Endodermal cell (in vitro differentiated cells): Measurements from ENCODE around the gene LDLRAD4. TPM values are rescaled to one million over a fixed set of nuclear protein-coding genes. Genes with fewer than 3 reads are reported as not detected.

Source experiments
- DNase-seq: peaks from one replicate; pipeline ENCODE4 v3.0.0-alpha.2; 2017
- H3K27ac ChIP-seq: 2 replicates; pipeline ENCODE4 v1.5.1; 2013; ENCODE audit warnings: mild to moderate bottlenecking, low read depth, low read length, moderate library complexity
- H3K27me3 ChIP-seq: 2 replicates; pipeline ENCODE4 v1.6.1; 2013; ENCODE audit warnings: mild to moderate bottlenecking, low read length, moderate library complexity; ENCODE audit not compliant: insufficient read depth, control insufficient read depth, poor library complexity, severe bottlenecking
- H3K36me3 ChIP-seq: 2 replicates; pipeline ENCODE4 v1.7.0; 2013; ENCODE audit warnings: mild to moderate bottlenecking, low read length, moderate library complexity; ENCODE audit not compliant: control insufficient read depth, insufficient read depth
- H3K4me1 ChIP-seq: one replicate; pipeline ENCODE4 v1.7.0; 2013; ENCODE audit warnings: low read length; ENCODE audit not compliant: control insufficient read depth, insufficient read depth
- H3K4me3 ChIP-seq: 2 replicates; pipeline ENCODE4 v1.5.1; 2013; ENCODE audit warnings: mild to moderate bottlenecking, low read length, moderate library complexity
- H3K9ac ChIP-seq: 2 replicates; pipeline ENCODE4 v1.6.1; 2013; ENCODE audit warnings: mild to moderate bottlenecking, low read length, moderate library complexity; ENCODE audit not compliant: poor library complexity, severe bottlenecking; ENCODE audit errors: extremely low read depth
- H3K9me3 ChIP-seq: 2 replicates; pipeline ENCODE4 v1.6.1; 2013; ENCODE audit warnings: mild to moderate bottlenecking, low read length, moderate library complexity; ENCODE audit not compliant: control insufficient read depth
- H3K27ac Mint-ChIP-seq: 2 replicates; pipeline ENCODE4 v1.8.0; 2020; ENCODE audit warnings: mixed read lengths
- H3K27me3 Mint-ChIP-seq: 2 replicates; pipeline ENCODE4 v1.8.0; 2021; ENCODE audit warnings: mild to moderate bottlenecking, mixed read lengths; ENCODE audit not compliant: insufficient read depth
- H3K36me3 Mint-ChIP-seq: 2 replicates; pipeline ENCODE4 v1.8.0; 2020; ENCODE audit warnings: low read depth, mixed read lengths
- H3K4me1 Mint-ChIP-seq: 2 replicates; pipeline ENCODE4 v1.8.0; 2020; ENCODE audit warnings: mixed read lengths
- H3K4me3 Mint-ChIP-seq: 2 replicates; pipeline ENCODE4 v1.8.0; 2020; ENCODE audit warnings: mild to moderate bottlenecking, moderate library complexity, mixed read lengths
- H3K9me3 Mint-ChIP-seq: 2 replicates; pipeline ENCODE4 v1.8.0; 2020; ENCODE audit warnings: mild to moderate bottlenecking, mixed read lengths
- CTCF ChIP-seq: fragments of 200-600 bp; sonication (generic); conservative IDR thresholded peaks from 2 replicates; pipeline ENCODE4 v1.5.0; 2021; ENCODE audit warnings: antibody characterized with exemption, mild to moderate bottlenecking
- WGBS, 2 experiments: methylation state at CpG; one replicate each; pipeline versions ENCODE4 v1.1.5 to v1.1.7; 2013; ENCODE audit warnings: missing lambda C conversion rate in 2 of 2, mixed read lengths in 1 of 2; ENCODE audit not compliant: insufficient coverage in 1 of 2, insufficient read length in 1 of 2; 5-methylcytosine and 5-hydroxymethylcytosine counted together
- total RNA-seq, 2 donors: library from RNA; stranded (reverse); fragmentation: NEBNext Ultra II Directional in 1 of 2; extraction: Animal tissue kit (Norgen Biotek cat#: 25700) in 1 of 2; gene quantifications; 2 replicates in 1 of 2; 3 replicates in 1 of 2; pipeline ENCODE4 v1.2.1, GENCODE V29; 2021

Gene LDLRAD4
- total RNA-seq, 2 donors from 2014 or later = 14.9 to 15.1 TPM

- peaks cover 34% of the 10 kb centered on the region for H3K4me1 Mint-ChIP-seq
Observed at GRCh38 chr18:13289481-13290205, 71.1 kb downstream of the LDLRAD4 start.

GRCh38 chr18:13290856-13291271 is 72.3 kb downstream of the LDLRAD4 start:
- H3K27me3 ChIP-seq = no peaks in the 10 kb centered on the region
- H3K9me3 Mint-ChIP-seq = no peaks in the 10 kb centered on the region

More at GRCh38 chr18:13289481-13290205, 71.1 kb downstream of the LDLRAD4 start:
- Histone ChIP-seq H3K4me1 (peaks cover 5% of the 10 kb centered on the region), H3K27ac (no peak overlapping the region), H3K9me3 (no peaks in the 10 kb centered on the region), H3K9ac (no peak overlapping the region), H3K27me3 (no peaks in the 10 kb centered on the region), H3K36me3 (no peaks in the 10 kb centered on the region), H3K4me3 (no peak overlapping the region)
- H3K9me3 Mint-ChIP-seq = no peaks in the 10 kb centered on the region
- no peaks in the 10 kb centered on the region for H3K36me3 Mint-ChIP-seq
- H3K27me3 Mint-ChIP-seq = no peaks in the 10 kb centered on the region
- no peak overlapping the region for H3K27ac Mint-ChIP-seq
- DNase-seq = no peak
- TF ChIP-seq CTCF = no peak
- H3K4me3 Mint-ChIP-seq = no peak overlapping the region
- WGBS, 2 experiments = 89 to 90% methylated on average over 6 to 8 of the region's 8 CpGs

GRCh38 chr18:13291299-13291698 is 72.7 kb downstream of the LDLRAD4 start:
- WGBS, 2 experiments = 93 to 100% methylated on average over 6 to 8 of the region's 8 CpGs

More at GRCh38 chr18:13290856-13291271, 72.3 kb downstream of the LDLRAD4 start:
- WGBS, 2 experiments = 90 to 100% methylated on average over 2 to 7 of the region's 7 CpGs
- H3K27ac ChIP-seq = no peak overlapping the region
- H3K27ac Mint-ChIP-seq = no peak overlapping the region
- peaks cover 29% of the 10 kb centered on the region for H3K4me1 Mint-ChIP-seq
- no peaks in the 10 kb centered on the region for H3K36me3 Mint-ChIP-seq
- H3K36me3 ChIP-seq = no peaks in the 10 kb centered on the region
- no peaks in the 10 kb centered on the region for H3K9me3 ChIP-seq
- H3K4me1 ChIP-seq = peaks cover 5% of the 10 kb centered on the region
- H3K4me3 Mint-ChIP-seq = no peak overlapping the region
- no peak for DNase-seq
- TF ChIP-seq CTCF = no peak
- H3K4me3 ChIP-seq = no peak overlapping the region
- no peaks in the 10 kb centered on the region for H3K27me3 Mint-ChIP-seq
- no peak overlapping the region for H3K9ac ChIP-seq

More at GRCh38 chr18:13291299-13291698, 72.7 kb downstream of the LDLRAD4 start:
- Histone ChIP-seq H3K27me3 (no peaks in the 10 kb centered on the region), H3K9ac (no peak overlapping the region), H3K4me1 (peaks cover 5% of the 10 kb centered on the region), H3K27ac (no peak overlapping the region), H3K36me3 (no peaks in the 10 kb centered on the region), H3K4me3 (no peak overlapping the region), H3K9me3 (no peaks in the 10 kb centered on the region)
- Mint-ChIP-seq H3K27me3 (no peaks in the 10 kb centered on the region), H3K4me3 (no peak overlapping the region), H3K27ac (no peak overlapping the region), H3K4me1 (peaks cover 29% of the 10 kb centered on the region), H3K9me3 (no peaks in the 10 kb centered on the region), H3K36me3 (no peaks in the 10 kb centered on the region)
- DNase-seq = no peak
- no peak for TF ChIP-seq CTCF
